Bone marrow (tissue), 2 donors: ENCODE data around the gene BOLL.
"Not testable (repeated sequence)": the region's sequence is repeated elsewhere in the genome, so short reads cannot be mapped to it uniquely, and the experiment has no call there.

Experiments used
- DNase-seq, 2 donors: peaks; one replicate each; lab custom pipeline; 2025; lab: John Stamatoyannopoulos, UW

The BOLL gene, protein sequence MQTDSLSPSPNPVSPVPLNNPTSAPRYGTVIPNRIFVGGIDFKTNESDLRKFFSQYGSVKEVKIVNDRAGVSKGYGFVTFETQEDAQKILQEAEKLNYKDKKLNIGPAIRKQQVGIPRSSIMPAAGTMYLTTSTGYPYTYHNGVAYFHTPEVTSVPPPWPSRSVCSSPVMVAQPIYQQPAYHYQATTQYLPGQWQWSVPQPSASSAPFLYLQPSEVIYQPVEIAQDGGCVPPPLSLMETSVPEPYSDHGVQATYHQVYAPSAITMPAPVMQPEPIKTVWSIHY

DNA sequence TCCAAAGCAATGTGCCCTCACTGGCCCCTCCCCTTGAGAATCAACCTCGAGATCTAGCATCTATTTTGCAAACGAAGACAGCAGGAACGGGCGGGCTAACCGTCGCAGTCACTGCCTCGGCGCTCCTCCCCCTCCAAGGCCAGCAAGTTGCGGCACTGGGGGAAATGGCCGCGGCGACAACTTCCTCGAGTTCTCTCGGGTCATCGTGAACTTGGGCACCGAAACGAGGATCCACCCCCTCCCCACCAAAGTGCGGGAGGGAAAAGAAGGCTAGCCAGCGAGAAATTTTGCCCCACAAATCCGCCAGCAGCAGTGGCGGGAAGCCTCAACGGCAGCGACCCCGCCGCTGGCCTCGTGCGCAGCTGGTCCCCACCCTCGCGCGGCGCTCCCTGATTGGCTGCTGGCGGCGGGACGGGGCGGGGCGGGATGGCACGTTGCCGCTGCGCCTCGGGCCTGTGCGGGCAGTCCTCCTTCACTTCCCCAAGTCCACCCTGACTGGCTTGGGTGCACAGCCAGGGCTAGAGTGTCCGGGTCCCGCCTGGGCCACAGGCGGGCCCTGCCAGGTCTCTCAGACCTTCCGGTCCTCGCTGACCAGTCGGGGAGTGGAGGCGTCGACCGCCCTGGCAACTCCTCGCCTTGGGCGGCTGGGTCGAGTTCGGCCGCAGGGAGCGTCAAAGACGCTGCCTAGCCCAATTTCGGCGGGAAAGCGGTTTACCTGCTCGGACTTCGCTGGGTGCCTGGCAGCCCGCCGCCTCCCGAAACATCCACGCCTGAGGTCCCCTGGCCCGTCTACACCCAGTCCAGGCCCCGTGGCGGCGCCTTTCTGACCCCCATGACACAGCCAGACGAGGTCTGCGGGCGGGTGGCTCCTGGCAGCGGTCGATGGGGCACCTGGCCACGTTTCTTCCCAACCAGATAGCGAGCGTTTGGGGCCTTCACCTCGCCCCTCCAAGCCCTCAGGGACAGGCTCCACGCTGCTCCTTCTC, at the start of gene BOLL:
Gene BOLL, minus strand, starts transcription at position 364 of the 986 bp plus-strand sequence. CDS start 3,469 bp downstream, outside the sequence.
- no peak for DNase-seq

DNA sequence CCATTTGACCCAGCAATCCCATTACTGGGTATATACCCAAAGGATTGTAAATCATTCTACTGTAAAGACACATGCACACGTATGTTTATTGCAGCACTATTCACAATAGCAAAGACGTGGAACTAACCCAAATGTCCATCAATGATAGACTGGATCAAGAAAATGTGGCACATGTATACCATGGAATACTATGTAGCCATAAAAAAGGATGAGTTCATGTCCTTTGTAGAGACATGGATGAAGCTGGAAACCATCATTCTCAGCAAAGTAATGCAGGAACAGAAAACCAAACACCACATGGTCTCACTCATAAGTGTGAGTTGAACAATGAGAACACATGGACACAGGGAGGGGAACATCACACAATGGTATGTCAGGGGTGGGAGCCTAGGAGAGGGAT, 49.7 kb upstream of the BOLL start:
- not testable (repeated sequence) for DNase-seq

DNA sequence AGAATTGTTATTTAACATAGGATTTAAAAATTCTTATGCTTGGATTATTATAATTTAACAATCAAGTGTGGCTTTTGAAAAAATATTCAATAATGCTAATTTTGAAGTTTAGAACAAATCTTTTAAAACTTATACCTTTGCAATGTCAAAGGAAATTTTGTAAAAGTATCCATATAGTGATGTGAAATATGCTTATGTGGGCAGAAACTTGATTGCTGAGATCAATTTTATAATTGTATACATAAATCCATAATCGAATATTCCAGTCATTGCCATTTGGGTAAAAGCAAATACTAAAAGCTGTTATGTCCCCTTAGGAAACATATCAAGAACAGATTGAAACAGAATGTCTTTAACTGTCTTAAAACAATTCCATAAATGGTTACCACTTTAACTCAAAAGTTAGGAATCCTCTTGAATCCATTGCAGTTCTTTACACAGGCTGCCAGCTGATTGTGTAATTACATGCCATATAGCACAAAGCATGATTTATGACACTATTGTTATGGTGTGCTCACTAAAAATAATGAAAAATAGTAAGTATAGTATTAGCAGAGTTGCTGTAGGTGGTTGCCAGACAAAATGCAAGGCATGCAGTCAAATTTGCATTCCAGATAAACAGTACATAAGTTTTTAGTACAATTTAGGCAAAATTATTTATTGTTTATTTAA, 43.5 kb upstream of the BOLL start:
- no peak for DNase-seq

DNA sequence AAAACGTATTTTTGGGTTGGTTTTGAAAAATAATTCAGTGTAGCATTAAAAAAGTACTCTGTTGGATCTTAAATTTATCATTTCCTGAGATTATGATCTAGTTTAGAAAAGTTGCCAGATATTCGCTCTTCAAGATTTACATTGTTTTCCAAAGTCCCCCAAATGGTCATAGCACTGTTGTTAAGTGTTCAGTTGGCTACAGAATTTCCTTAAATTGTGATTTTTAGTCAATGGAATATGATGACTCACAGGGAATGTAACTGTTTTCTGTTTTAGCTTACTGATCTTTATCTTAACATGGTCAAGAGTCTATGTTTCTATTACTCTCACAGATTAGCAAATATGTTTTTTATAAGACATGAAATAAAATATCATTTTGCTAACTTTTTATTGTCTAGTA, 42.5 kb upstream of the BOLL start:
- DNase-seq: no peak

DNA sequence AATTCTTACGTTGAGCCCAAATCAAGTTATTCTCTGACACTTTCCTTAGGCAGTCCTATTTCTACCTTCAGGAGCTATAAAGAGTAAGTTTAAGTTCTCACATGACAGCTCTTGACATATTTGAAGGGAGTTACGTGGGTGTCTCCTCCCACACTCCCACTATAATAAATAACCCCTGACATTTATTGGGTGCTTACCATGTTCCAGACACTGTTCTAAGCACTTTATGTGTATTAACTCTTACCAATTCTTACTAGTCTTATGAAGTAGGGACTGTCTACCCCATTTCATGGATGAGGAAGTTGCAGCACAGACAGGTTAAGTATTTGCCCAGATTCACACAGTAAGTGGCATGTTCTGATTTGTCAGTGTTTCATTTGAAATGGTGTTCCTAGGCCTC, 37.2 kb upstream of the BOLL start:
- no peak for DNase-seq

DNA sequence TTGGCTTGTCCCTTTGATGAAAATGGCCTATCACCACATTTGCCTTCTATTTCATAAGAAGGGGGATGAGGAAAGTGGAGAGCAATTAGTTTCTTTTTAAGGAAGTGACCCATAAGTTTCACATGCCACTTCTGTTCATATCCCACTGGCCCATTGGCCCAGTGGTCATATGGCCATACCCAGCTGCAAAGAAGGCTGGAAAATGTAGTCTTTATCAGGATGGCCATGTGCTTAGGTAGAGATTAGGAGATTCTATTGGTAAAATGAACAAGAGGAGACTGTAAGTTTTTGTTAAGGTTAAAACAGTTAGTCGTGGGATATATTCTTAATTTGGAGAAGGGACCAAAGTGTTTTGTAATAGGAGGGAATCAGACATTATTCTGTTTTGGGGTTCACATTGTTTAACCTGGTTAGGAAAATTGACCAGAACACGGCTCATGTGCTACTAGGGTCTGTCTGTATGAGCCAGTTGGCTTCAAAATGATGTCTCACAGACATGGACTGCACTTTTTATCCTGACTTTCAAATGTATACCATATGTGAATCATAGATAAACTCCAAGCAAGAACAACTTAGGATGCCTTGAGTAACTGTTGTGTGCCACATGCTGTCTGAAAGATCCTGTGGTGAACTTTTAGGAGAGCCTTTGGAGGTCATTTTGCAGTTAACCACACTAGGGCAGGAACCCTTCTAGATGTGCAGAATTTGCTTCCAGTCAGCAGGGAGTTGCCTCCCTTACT, 36.6 kb upstream of the BOLL start:
- DNase-seq: no peak

DNA sequence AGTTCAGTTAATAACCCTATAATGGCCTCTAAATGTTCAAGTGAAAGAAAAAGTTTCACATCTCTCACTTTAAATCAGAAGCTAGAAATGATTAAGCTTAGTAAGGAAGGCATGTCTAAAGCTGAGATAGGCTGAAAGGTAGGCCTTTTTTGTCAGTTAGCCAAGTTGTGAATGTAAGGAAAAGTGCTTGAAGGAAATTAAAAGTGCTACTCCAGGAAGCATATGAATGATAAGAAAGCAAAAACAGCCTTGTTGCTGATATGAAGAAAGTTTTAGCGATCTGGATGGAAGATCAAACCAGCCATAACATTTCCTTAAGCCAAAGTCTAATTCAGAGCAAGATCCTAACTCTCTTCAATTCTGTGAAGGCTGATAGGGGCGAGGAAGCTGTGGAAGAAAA, 29.4 kb upstream of the BOLL start:
- DNase-seq: no peak

DNA sequence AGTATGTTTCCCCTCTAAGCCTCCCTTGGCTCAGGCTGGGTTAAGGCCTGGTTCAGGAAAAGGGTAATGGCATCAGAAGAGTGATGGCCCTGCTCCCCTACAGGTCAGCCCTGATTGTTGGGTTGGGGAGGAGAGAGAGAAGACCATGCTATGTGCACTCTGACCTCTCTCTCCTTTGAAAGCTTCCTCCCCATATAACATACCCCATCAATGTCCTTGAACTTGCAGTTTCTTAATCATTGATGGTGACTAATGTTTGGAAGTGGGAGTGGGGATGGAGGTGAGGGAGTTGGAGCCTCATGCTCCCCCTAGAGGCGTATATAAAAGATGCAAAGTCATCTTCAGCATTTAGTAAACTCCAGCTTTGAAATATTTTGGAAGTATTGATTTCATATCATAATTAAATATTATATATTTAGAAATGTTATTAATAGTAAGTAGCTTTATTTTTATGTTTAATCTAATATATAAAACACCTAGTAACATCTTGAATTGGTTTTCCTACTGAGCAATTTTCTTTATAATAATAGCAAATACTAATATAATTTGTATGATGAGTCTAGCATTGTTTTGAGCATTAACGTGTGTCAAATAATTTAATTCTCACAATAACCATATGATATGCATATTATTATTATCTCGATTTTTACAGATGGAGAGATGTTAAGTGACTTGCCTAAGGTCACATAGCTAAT, 28.1 kb upstream of the BOLL start:
- DNase-seq: peak in 1 of 2 donors; percentile 25

DNA sequence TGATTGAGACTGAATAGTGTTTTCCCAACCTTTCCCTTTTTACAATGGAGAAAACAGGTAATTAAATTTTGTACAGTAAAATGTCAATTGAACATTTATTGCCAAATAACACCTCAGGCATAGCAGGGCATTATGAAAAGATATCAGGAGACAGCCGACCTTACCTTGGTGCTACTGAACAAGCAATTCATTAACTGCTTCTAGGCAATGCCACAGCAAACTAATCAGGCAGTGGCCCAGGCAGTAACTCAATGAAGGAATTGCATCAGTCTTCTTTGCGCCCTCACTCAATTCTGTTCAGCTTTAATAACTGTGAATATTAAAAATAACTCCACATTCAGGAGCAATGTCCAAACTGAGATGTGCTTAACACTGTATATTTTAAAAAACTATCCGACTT, 25.4 kb upstream of the BOLL start:
- DNase-seq: no peak

DNA sequence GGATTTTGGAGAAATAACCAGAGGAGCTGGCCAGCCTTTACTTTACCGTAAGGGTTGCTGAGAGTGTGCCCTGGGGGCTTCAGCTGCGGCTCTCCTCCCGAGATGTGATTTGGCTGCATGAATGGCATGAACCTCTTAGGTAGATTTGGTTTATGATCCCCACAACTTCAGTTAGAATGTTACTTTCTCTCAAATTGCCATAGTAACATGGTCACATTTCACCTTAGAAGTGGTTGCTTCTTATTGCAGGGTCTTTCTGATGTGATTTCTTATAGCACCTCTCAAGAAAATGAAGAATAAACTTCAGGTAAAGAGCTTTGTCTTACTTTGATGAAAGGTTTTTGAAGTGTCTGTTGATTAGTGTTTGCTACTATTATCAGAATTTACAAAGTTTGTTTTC, 24.9 kb upstream of the BOLL start:
- no peak for DNase-seq

DNA sequence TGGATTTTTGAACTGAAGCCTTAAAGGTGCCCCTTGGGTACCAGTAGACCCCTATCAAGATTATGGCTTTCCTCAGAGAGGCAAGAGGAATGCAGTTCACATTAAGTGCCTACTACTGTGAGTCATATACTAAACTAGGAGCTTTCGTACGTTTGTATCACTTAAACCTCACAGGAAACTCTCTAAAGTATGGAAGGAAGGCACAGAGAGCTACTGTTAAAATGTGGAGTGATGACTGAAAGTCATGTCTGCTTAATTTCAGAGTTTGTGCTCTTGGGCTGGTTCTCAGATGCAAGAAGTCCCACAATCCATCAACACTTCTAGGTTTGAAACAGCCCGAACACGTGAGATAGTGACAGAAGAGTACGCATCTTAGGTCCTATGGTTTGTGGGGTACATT, 23.9 kb upstream of the BOLL start:
- no peak for DNase-seq

DNA sequence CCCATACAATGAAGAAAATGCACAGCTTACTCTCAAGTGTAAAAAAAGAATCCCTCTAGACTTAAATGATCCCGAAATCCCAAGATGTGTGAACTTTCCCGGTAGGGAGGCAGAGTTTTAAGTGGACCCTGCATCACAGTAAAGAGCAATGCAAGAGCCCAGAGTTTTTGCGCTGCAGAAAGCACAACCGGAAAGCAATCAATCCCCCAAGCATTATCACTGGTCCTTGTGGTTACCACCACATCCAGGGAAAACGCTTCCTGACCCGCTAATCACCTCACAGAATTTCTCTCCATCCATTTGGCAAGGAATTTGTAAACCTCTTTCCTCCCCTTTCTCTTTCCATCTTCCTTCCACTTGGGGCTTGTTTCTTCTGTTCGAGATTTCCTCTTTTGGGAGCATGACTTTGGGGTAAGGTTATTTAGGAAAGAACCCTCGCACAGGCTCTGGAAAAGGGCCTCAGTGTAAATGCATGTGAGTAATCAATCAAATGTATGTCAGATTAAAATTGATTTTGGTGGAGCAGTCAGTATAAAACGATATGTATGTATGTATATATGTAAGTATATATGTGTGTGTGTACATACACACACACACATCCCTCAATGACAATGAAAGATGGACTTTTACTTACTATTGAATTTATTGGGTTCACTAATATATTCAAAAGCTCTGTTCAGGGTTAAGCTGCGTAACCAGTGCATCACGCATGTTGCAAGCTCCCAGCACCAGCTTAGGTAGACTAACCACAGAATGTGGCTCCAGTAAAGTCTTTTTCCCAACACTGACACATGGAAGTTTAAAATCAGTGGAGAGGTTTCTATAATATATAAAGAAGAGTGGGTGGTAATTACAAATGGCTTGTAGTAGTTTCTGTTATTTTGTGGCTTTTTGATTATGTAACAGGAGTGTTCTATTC, 20.9 kb upstream of the BOLL start:
- DNase-seq: no peak

DNA sequence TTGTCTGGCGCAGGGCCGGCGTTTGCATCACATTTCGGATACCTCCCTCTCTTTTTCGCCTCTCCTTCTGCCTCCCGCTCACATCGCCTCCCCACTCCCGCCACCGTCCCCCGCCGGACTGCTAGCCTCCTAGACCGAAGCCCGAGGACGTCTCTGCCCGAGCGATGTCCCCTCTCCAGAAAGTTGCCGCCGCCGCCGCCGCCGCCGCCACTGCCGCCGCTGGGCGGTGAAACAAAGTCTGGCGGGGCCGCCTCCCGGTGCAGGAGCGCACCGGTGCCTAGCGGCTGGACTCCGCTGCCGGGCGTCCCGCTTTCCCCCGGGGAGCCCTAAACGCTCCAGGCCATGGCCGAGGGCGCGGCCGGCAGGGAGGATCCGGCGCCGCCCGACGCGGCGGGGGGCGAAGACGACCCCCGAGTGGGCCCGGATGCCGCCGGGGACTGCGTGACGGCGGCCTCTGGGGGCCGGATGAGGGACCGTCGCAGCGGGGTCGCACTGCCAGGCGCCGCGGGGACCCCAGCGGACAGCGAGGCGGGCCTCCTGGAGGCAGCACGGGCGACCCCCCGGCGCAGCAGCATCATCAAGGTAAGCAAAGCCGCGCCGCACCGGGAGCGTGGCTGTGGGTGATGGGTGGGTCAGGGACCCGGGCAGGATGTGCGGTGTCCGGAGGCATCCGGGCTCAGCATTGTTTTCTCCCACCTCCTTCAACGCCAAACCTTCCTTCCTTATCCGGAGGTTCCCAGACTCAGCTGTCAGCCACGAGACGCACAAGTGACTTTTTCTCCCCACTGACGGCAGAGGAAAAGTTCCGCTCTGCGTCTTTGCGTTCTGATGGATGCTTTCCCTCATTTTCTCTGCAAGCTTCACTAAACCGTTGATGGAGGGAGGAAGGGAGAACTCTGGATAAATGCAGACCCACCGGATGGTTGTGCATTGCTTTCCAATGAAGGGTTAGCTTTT, 19.9 kb upstream of the BOLL start:
- DNase-seq: no peak

DNA sequence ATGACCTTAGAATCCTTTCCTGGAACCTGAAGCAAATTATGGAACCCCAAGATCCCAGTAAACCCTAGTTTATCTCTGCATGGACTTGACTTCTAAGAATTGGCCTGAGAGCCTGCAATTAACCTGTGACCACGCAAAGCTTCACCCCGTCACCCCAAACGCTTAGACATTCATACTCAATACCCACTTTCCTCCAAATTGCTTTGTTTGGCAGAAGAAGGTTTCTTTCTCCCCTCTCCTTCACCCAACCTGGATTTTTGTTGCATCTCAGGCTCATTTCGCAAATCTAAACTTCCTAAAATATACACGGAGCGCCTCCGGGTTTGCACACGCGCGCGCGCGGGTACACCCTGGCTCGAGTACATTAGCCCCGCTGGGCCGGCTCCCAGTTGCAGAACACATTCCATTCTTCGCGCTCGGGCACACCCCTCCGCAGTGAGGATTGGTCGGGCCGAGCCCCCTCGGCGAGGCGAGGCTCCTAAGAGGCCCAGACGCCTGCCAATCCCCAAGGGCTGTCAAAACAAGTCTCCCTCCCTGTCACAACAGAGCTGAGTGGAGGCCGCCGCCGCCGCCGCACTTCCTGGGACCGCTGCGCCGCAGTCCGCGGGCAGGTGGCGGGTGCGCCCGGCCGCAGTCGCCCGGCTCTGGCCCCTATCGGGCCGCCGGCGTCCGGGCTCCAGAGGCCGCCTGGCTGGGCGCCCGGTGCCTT, 19.1 kb upstream of the BOLL start, which contains the start of gene PLCL1:
Gene PLCL1, plus strand, starts transcription at position 545 of the 709 bp plus-strand sequence.
- DNase-seq: peak in 1 of 2 donors; percentile 26

DNA sequence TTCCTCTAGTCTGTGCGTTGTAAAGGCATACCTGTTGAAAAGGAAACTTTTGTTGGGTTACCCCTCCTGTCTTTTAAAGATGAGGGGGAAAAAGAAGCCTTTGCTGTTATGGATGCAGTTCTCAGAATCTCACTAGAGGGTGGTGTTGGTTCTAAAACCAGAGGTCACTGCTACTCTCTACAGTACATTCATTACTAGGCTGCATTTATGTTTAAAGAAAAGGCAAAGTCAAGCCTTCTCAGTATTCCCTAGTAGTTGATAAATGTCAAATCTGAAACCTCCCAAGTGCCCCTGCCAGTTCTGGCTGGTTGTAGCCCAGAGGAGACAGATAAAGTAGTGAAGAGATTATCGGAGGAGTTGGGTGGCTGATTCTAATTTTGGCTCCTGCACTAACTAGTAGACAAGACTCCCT, 17.9 kb upstream of the BOLL start:
- DNase-seq: peak in 1 of 2 donors; percentile 32

DNA sequence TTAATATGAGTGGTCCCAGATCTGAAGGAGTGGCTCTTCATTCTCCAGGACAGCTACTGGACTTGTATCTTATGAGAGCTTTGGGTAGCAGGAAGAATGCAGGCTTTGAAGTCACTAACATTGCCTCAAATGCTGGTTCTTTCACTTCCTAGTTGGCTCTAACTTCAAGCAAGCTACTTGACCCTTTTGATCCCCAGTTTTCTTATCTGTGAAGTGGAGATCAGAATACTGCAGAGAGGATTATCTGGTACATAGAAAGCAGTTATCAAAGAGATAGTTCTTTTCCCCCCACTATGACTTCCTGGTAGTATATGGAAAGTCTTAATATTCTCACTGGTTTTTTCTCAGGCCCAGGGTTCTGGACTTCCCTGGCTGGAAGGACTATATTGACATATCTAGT, 15.9 kb upstream of the BOLL start:
- DNase-seq: no peak

DNA sequence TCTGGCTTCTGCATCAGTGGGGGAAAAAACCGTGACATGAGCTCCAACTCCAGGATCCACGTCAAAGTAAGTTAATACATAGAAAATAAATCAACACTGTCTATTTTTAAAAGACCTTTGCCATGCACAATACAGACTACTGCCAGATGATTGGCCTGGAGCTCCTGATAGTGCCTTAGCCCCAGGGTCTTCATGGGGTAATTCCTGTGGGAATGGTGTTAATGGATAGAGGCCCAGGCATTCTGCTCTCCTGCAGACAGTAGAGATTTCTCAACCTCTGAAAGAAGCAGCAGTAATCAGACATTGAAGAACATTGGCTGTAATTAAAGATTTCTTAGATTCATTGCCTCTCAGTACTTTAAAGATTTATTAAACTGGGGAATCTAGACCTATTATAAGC, 15.0 kb upstream of the BOLL start:
- no peak for DNase-seq

DNA sequence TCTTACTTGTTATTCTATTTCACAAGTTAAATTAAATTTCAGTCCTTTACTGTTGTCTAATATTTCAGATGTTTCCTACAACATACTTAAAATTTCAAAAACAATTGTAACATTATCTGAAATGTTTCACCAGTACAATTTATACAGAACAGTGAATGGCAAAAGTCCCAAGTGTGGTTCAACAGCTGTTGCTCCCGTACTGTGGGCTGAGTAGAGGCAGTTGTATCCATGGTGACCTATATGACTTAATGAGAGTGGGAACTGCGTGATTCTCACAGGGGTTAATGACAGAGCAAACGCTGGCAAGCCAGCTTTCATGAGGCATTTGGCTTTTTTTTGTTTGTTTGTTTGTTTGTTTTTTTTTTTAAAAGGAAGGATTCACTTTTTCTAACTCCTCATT, 13.9 kb upstream of the BOLL start:
- no peak for DNase-seq
